GM21737 (cell line): Measurements from ENCODE around the gene RAB10.
A peak's percentile ranks its signal among the peaks of the same experiment; 100 is the strongest.
"Not testable (repeated sequence)": the region's sequence is repeated elsewhere in the genome, so short reads cannot be mapped to it uniquely, and the experiment has no call there.

Experiments
- ATAC-seq: cut with Tn5 transposase; IDR thresholded peaks from one replicate; pipeline ENCODE4 v1.9.1; 2021; ENCODE audit warnings: mild to moderate bottlenecking, moderate library complexity; ENCODE audit not compliant: unreplicated experiment

RAB10 gene

GRCh38 chr2:26016012-26016705 lies 17.7 kb upstream of the RAB10 start:
- no peak for ATAC-seq

- not testable (repeated sequence) for ATAC-seq
These were observed 17.2 kb upstream of the RAB10 start for GRCh38 chr2:26016706-26017045.

GRCh38 chr2:26017464-26018183 lies 16.3 kb upstream of the RAB10 start:
- ATAC-seq, result no peak

GRCh38 chr2:26018184-26019055 lies 15.5 kb upstream of the RAB10 start:
- ATAC-seq, result no peak

- ATAC-seq, result no peak
These were observed 13.6 kb upstream of the RAB10 start for GRCh38 chr2:26020231-26020640.

GRCh38 chr2:26024260-26024659 lies 9.6 kb upstream of the RAB10 start:
- ATAC-seq, result no peak

GRCh38 chr2:26025509-26025908 lies 8.4 kb upstream of the RAB10 start:
- ATAC-seq, result no peak

GRCh38 chr2:26028083-26028482 lies 5.8 kb upstream of the RAB10 start:
- not testable (repeated sequence) for ATAC-seq

- ATAC-seq, result not testable (repeated sequence)
These were observed 1.2 kb upstream of the RAB10 start for GRCh38 chr2:26032586-26033269.

GRCh38 chr2:26033270-26033817 lies 540 bp upstream of the RAB10 start:
- peak; percentile 18 for ATAC-seq

GRCh38 chr2:26034637-26034992 lies 731 bp downstream of the RAB10 start:
- ATAC-seq, result no peak

GRCh38 chr2:26035090-26035743 lies 1.3 kb downstream of the RAB10 start:
- no peak for ATAC-seq

GRCh38 chr2:26039603-26040323 lies 5.9 kb downstream of the RAB10 start:
- no peak for ATAC-seq

- no peak for ATAC-seq
These were observed 9.2 kb downstream of the RAB10 start for GRCh38 chr2:26043109-26043508.

GRCh38 chr2:26043862-26044696 lies 10.2 kb downstream of the RAB10 start:
- no peak for ATAC-seq

GRCh38 chr2:26048791-26049190 lies 14.9 kb downstream of the RAB10 start:
- no peak for ATAC-seq

- ATAC-seq, result no peak
These were observed 15.8 kb downstream of the RAB10 start for GRCh38 chr2:26049641-26050040.

- no peak for ATAC-seq
These were observed 18.9 kb downstream of the RAB10 start for GRCh38 chr2:26052740-26053139.
